ENCODE measurements around the gene KRTAP10-1.

The KRTAP10-1 gene

DNA sequence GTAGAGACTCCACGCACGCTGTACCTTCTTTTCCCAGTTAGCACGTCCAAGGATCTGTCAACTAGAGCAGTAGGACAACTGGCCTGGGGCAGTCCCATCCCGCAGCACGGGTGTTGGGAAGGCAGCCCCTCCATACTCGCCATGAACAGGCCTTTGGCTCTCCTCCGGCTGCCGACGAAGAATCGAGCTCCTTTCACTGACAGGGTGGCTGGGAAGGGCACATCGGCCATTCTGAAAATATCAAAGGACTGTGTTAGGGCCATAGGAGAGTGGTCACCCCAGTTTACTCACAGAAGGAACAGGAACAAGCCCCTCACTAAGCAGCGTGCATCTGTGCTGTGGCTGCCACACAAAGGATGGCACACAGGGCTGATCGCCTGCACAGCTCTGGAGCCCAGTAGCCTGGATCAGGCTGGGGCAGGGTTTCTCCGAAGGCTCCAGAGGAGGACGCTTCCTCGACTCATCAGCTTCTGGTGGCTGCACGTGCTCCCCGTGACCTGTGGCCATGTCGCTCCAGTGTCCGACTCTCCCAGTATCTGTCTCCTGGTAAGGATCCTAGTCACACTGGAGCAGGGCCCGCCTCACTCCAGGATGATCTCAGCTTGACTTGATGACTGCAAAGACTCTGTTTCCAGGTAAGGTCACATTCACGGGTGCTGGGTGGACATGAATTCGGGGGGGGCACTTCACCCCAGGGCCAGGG, 8.9 kb downstream of the KRTAP10-1 start:
- Histone ChIP-seq H3K79me2 (ENCODE audit: insufficient read depth, low read length) (no peaks in the 10 kb centered on the region), H3K4me3 (ENCODE audit: low read depth, low read length, poor library complexity, severe bottlenecking) (no peak overlapping the region), H3K27ac (ENCODE audit: low read depth, low read length, poor library complexity, severe bottlenecking) (no peak overlapping the region), H3K9me2 (ENCODE audit: low read depth, low read length) (no peaks in the 10 kb centered on the region), H2AFZ (ENCODE audit: low read length) (no peak overlapping the region), H3K9ac (ENCODE audit: low read length) (no peak overlapping the region), H3K36me3 (ENCODE audit: insufficient read depth, low read length) (no peaks in the 10 kb centered on the region), H3K4me1 (ENCODE audit: insufficient read depth, low read length, severe bottlenecking) (no peaks in the 10 kb centered on the region), H3K4me2 (ENCODE audit: low read length) (no peak overlapping the region), H4K20me1 (ENCODE audit: insufficient read depth, low read length) (no peaks in the 10 kb centered on the region), H3K27me3 (ENCODE audit: insufficient read depth, low read length) (no peaks in the 10 kb centered on the region), H3F3A (ENCODE audit: insufficient read depth, low read length) (no peaks in the 10 kb centered on the region), H3K9me3 (ENCODE audit: low read length) (no peaks in the 10 kb centered on the region)
- TF ChIP-seq, protein P1, sequence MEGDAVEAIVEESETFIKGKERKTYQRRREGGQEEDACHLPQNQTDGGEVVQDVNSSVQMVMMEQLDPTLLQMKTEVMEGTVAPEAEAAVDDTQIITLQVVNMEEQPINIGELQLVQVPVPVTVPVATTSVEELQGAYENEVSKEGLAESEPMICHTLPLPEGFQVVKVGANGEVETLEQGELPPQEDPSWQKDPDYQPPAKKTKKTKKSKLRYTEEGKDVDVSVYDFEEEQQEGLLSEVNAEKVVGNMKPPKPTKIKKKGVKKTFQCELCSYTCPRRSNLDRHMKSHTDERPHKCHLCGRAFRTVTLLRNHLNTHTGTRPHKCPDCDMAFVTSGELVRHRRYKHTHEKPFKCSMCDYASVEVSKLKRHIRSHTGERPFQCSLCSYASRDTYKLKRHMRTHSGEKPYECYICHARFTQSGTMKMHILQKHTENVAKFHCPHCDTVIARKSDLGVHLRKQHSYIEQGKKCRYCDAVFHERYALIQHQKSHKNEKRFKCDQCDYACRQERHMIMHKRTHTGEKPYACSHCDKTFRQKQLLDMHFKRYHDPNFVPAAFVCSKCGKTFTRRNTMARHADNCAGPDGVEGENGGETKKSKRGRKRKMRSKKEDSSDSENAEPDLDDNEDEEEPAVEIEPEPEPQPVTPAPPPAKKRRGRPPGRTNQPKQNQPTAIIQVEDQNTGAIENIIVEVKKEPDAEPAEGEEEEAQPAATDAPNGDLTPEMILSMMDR (IDR thresholded peaks at IDR 0.05; ENCODE audit: low read length): no peak
- no peak for TF ChIP-seq EZH2 (IDR thresholded peaks at IDR 0.05; ENCODE audit: borderline replicate concordance, low read length)

DNA sequence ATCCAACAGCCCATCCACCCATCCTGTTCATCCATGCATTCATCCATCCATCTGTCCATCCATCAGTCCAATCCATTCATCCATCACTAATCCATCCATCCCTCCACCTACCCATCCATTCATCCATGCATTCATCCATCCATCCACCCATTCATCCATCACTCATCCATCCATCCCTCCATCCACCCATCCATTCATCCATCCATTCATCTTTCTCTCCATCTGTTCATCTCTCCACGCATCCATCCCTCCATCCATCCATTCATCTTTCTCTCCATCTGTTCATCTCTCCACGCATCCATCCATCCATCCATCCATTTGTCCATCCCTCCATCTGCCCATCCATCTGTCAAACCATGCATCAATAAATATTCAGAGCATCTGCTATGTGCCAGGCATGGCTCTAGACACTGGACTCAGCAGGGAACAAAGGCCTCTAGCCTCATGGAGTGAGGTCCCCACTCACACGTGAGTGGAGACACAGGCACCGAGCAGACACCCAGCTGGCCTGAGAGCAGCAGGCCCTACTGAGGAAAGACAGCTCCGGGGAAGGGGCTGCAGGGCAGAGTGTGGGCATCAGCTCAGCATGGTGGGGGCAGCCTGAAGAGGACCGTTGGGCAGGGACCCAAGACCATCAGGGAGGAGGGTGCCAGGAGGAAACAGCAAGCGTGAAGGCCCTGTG, 9.6 kb downstream of the KRTAP10-1 start:
- no peaks in the 10 kb centered on the region for H3K9me3 ChIP-seq (ENCODE audit: low read length)
- no peaks in the 10 kb centered on the region for H3K36me3 ChIP-seq (ENCODE audit: insufficient read depth, low read length)
- H3K4me3 ChIP-seq (ENCODE audit: low read depth, low read length, poor library complexity, severe bottlenecking): no peak overlapping the region
- no peaks in the 10 kb centered on the region for H3K9me2 ChIP-seq (ENCODE audit: low read depth, low read length)
- H4K20me1 ChIP-seq (ENCODE audit: insufficient read depth, low read length): no peaks in the 10 kb centered on the region
- no peak overlapping the region for H3K9ac ChIP-seq (ENCODE audit: low read length)
- H3F3A ChIP-seq (ENCODE audit: insufficient read depth, low read length): no peaks in the 10 kb centered on the region
- no peak overlapping the region for H3K27ac ChIP-seq (ENCODE audit: low read depth, low read length, poor library complexity, severe bottlenecking)
- H3K4me1 ChIP-seq (ENCODE audit: insufficient read depth, low read length, severe bottlenecking): no peaks in the 10 kb centered on the region
- H3K27me3 ChIP-seq (ENCODE audit: insufficient read depth, low read length): no peaks in the 10 kb centered on the region
- H3K4me2 ChIP-seq (ENCODE audit: low read length): no peak overlapping the region
- TF ChIP-seq EZH2 (IDR thresholded peaks at IDR 0.05; ENCODE audit: borderline replicate concordance, low read length): no peak
- TF ChIP-seq, protein P1 (IDR thresholded peaks at IDR 0.05; ENCODE audit: low read length): no peak
- no peak overlapping the region for H2AFZ ChIP-seq (ENCODE audit: low read length)
- H3K79me2 ChIP-seq (ENCODE audit: insufficient read depth, low read length): no peaks in the 10 kb centered on the region

DNA sequence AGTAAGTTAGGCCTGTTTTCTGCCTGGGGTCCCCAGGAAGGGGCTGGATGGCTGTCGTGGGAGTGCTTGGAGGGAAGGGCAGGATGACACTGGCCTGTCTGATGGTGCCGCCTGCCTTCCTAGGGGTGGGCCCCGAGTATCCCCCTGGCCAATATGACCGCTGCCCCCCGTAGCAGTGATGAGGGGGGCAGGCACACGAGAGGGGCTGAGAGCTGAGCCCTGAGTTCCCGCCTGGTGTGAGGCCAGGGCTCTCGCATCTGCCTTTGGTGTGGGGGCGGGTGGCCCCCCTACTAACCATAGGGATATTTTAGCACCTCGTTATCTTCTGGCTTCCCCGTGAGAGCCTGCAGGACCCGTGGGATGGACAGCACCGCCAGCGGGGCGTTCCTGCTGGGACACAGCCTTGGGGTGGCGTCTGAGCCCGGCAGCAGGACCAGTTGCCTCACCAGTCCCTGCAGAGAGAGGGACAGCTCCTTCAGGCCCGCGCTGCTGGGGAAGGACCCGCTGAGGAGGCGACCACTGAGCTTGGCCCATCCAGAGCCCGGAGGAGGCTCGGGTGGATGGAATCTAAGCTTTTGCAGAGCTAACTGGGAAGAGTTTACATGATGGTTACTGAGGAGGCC, 10.4 kb downstream of the KRTAP10-1 start:
- Histone ChIP-seq H3K9me2 (ENCODE audit: low read depth, low read length) (no peaks in the 10 kb centered on the region), H3K4me2 (ENCODE audit: low read length) (no peak overlapping the region), H2AFZ (ENCODE audit: low read length) (no peak overlapping the region), H3F3A (ENCODE audit: insufficient read depth, low read length) (no peaks in the 10 kb centered on the region), H3K4me1 (ENCODE audit: insufficient read depth, low read length, severe bottlenecking) (no peaks in the 10 kb centered on the region), H3K36me3 (ENCODE audit: insufficient read depth, low read length) (no peaks in the 10 kb centered on the region), H3K27ac (ENCODE audit: low read depth, low read length, poor library complexity, severe bottlenecking) (no peak overlapping the region), H3K27me3 (ENCODE audit: insufficient read depth, low read length) (no peaks in the 10 kb centered on the region), H3K9me3 (ENCODE audit: low read length) (no peaks in the 10 kb centered on the region), H3K4me3 (ENCODE audit: low read depth, low read length, poor library complexity, severe bottlenecking) (no peak overlapping the region), H3K79me2 (ENCODE audit: insufficient read depth, low read length) (no peaks in the 10 kb centered on the region), H4K20me1 (ENCODE audit: insufficient read depth, low read length) (no peaks in the 10 kb centered on the region), H3K9ac (ENCODE audit: low read length) (no peak overlapping the region)
- no peak for TF ChIP-seq EZH2 (IDR thresholded peaks at IDR 0.05; ENCODE audit: borderline replicate concordance, low read length)
- TF ChIP-seq, protein P1 (IDR thresholded peaks at IDR 0.05; ENCODE audit: low read length): no peak

All from OCI-LY1 (cell line).